Endodermal cell (in vitro differentiated cells): ENCODE results near the gene ATF7IP2. TPM values are rescaled to one million over a fixed set of nuclear protein-coding genes. Genes with fewer than 3 reads are reported as not detected.
A peak's percentile ranks its signal among the peaks of the same experiment; 100 is the strongest.

Experiments
- DNase-seq: peaks from one replicate; pipeline ENCODE4 v3.0.0-alpha.2; 2017
- H3K27ac ChIP-seq: 2 replicates; pipeline ENCODE4 v1.5.1; 2013; ENCODE audit warnings: mild to moderate bottlenecking, low read depth, low read length, moderate library complexity
- H3K27me3 ChIP-seq: 2 replicates; pipeline ENCODE4 v1.6.1; 2013; ENCODE audit warnings: mild to moderate bottlenecking, low read length, moderate library complexity; ENCODE audit not compliant: insufficient read depth, control insufficient read depth, poor library complexity, severe bottlenecking
- H3K36me3 ChIP-seq: 2 replicates; pipeline ENCODE4 v1.7.0; 2013; ENCODE audit warnings: mild to moderate bottlenecking, low read length, moderate library complexity; ENCODE audit not compliant: control insufficient read depth, insufficient read depth
- H3K4me1 ChIP-seq: one replicate; pipeline ENCODE4 v1.7.0; 2013; ENCODE audit warnings: low read length; ENCODE audit not compliant: control insufficient read depth, insufficient read depth
- H3K4me3 ChIP-seq: 2 replicates; pipeline ENCODE4 v1.5.1; 2013; ENCODE audit warnings: mild to moderate bottlenecking, low read length, moderate library complexity
- H3K9ac ChIP-seq: 2 replicates; pipeline ENCODE4 v1.6.1; 2013; ENCODE audit warnings: mild to moderate bottlenecking, low read length, moderate library complexity; ENCODE audit not compliant: poor library complexity, severe bottlenecking; ENCODE audit errors: extremely low read depth
- H3K9me3 ChIP-seq: 2 replicates; pipeline ENCODE4 v1.6.1; 2013; ENCODE audit warnings: mild to moderate bottlenecking, low read length, moderate library complexity; ENCODE audit not compliant: control insufficient read depth
- H3K27ac Mint-ChIP-seq: 2 replicates; pipeline ENCODE4 v1.8.0; 2020; ENCODE audit warnings: mixed read lengths
- H3K27me3 Mint-ChIP-seq: 2 replicates; pipeline ENCODE4 v1.8.0; 2021; ENCODE audit warnings: mild to moderate bottlenecking, mixed read lengths; ENCODE audit not compliant: insufficient read depth
- H3K36me3 Mint-ChIP-seq: 2 replicates; pipeline ENCODE4 v1.8.0; 2020; ENCODE audit warnings: low read depth, mixed read lengths
- H3K4me1 Mint-ChIP-seq: 2 replicates; pipeline ENCODE4 v1.8.0; 2020; ENCODE audit warnings: mixed read lengths
- H3K4me3 Mint-ChIP-seq: 2 replicates; pipeline ENCODE4 v1.8.0; 2020; ENCODE audit warnings: mild to moderate bottlenecking, moderate library complexity, mixed read lengths
- H3K9me3 Mint-ChIP-seq: 2 replicates; pipeline ENCODE4 v1.8.0; 2020; ENCODE audit warnings: mild to moderate bottlenecking, mixed read lengths
- WGBS, 2 experiments: methylation state at CpG; one replicate each; pipeline versions ENCODE4 v1.1.5 to v1.1.7; 2013; ENCODE audit warnings: missing lambda C conversion rate in 2 of 2, mixed read lengths in 1 of 2; ENCODE audit not compliant: insufficient coverage in 1 of 2, insufficient read length in 1 of 2; 5-methylcytosine and 5-hydroxymethylcytosine counted together
- total RNA-seq, 2 donors: library from RNA; stranded (reverse); fragmentation: NEBNext Ultra II Directional in 1 of 2; extraction: Animal tissue kit (Norgen Biotek cat#: 25700) in 1 of 2; gene quantifications; 2 replicates in 1 of 2; 3 replicates in 1 of 2; pipeline ENCODE4 v1.2.1, GENCODE V29; 2021
- TF ChIP-seq, protein P1 (sequence below): fragments of 200-600 bp; sonication (generic); conservative IDR thresholded peaks from 2 replicates; pipeline ENCODE4 v1.5.0; 2021; ENCODE audit warnings: antibody characterized with exemption, mild to moderate bottlenecking

The ATF7IP2 gene
- total RNA-seq, 2 donors from 2014 or later = 20.5 to 22.8 TPM

DNA sequence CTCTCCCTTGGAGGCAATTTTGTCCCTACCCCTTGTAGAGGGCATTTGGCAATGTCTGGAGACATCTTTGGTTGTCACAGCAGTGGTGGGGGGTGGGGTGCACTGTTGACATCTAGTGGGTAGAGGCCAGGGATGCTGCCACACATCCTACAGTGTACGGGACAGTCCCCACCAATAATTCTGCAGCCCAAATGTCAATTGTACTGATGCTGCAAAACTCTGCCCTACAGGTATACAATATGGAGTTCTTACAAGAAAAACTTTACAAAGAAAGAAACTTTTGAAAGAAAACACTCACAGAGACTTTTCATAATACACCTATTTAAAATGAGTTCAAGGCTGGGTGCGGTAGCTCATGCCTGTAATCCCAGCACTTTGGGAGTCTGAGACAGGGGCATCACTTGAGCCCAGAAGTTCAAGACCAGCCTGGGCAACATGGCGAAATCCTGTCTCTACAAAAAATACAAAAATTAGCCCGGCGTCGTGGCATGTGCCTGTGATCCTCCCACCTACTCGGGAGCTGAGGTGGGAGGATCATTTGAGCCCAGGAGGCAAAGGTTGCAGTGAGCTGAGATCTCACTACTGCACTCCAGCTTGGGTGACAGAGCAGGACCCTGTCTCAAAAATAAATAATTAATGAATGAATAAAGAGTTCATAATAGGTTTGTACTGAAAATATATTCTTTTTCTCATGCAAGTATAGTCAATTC lies 135.2 kb downstream of the ATF7IP2 start:
- WGBS, 2 experiments = 73 to 83% methylated on average over 6 to 7 of the region's 7 CpGs

DNA sequence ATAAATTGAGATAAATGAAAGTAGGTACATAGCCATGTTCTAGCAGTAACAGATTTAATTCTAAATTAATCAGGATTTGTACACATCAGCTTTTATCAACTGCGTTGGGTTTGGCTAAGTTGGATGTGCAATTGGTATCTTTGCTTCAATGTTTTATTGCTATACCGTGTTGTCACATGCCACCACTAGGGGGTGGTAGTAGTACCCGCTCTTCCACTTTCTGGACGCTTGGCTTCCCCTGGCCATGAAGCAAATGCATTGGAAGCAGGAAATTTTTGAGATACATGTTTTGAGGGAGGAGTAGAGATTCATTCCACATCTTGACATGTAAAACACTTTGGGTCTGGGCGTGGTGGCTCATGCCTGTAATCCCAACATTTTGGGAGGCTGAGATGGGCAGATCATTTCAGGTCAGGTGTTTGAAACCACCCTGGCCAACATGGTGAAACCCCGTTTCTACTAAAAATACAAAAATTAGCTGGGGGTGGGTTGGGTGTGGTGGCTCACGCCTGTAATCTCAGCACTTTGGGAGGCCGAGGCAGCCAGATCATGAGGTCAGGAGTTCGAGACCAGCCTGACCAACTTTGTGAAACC lies 135.9 kb downstream of the ATF7IP2 start:
- no peaks in the 10 kb centered on the region for H3K27me3 ChIP-seq
- no peak overlapping the region for H3K4me3 Mint-ChIP-seq
- H3K9me3 ChIP-seq = no peaks in the 10 kb centered on the region
- 37 to 43% methylated on average over 5 to 9 of the region's 9 CpGs for WGBS, 2 experiments
- peak; percentile 82 for DNase-seq
- H3K27ac ChIP-seq = no peak overlapping the region
- peaks cover 3% of the 10 kb centered on the region for H3K27me3 Mint-ChIP-seq
- H3K4me1 ChIP-seq = no peaks in the 10 kb centered on the region
- TF ChIP-seq, protein P1, sequence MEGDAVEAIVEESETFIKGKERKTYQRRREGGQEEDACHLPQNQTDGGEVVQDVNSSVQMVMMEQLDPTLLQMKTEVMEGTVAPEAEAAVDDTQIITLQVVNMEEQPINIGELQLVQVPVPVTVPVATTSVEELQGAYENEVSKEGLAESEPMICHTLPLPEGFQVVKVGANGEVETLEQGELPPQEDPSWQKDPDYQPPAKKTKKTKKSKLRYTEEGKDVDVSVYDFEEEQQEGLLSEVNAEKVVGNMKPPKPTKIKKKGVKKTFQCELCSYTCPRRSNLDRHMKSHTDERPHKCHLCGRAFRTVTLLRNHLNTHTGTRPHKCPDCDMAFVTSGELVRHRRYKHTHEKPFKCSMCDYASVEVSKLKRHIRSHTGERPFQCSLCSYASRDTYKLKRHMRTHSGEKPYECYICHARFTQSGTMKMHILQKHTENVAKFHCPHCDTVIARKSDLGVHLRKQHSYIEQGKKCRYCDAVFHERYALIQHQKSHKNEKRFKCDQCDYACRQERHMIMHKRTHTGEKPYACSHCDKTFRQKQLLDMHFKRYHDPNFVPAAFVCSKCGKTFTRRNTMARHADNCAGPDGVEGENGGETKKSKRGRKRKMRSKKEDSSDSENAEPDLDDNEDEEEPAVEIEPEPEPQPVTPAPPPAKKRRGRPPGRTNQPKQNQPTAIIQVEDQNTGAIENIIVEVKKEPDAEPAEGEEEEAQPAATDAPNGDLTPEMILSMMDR = peak; percentile 95
- H3K9me3 Mint-ChIP-seq = no peaks in the 10 kb centered on the region
- H3K36me3 Mint-ChIP-seq = no peaks in the 10 kb centered on the region
- peaks cover 2% of the 10 kb centered on the region for H3K4me1 Mint-ChIP-seq
- no peak overlapping the region for H3K4me3 ChIP-seq
- H3K9ac ChIP-seq = no peak overlapping the region
- H3K36me3 ChIP-seq = no peaks in the 10 kb centered on the region
- no peak overlapping the region for H3K27ac Mint-ChIP-seq

More for the DNA sequence above, 135.2 kb downstream of the ATF7IP2 start:
- no peak overlapping the region for H3K27ac Mint-ChIP-seq
- TF ChIP-seq, protein P1 = no peak
- no peak overlapping the region for H3K27ac ChIP-seq
- H3K9ac ChIP-seq = no peak overlapping the region
- no peak for DNase-seq
- H3K9me3 ChIP-seq = no peaks in the 10 kb centered on the region
- no peaks in the 10 kb centered on the region for H3K36me3 Mint-ChIP-seq
- no peak overlapping the region for H3K4me3 ChIP-seq
- peaks cover 2% of the 10 kb centered on the region for H3K4me1 Mint-ChIP-seq
- no peaks in the 10 kb centered on the region for H3K27me3 ChIP-seq
- no peaks in the 10 kb centered on the region for H3K36me3 ChIP-seq
- H3K4me3 Mint-ChIP-seq = no peak overlapping the region
- H3K4me1 ChIP-seq = no peaks in the 10 kb centered on the region
- H3K27me3 Mint-ChIP-seq = peaks cover 3% of the 10 kb centered on the region
- peaks cover 4% of the 10 kb centered on the region for H3K9me3 Mint-ChIP-seq

DNA sequence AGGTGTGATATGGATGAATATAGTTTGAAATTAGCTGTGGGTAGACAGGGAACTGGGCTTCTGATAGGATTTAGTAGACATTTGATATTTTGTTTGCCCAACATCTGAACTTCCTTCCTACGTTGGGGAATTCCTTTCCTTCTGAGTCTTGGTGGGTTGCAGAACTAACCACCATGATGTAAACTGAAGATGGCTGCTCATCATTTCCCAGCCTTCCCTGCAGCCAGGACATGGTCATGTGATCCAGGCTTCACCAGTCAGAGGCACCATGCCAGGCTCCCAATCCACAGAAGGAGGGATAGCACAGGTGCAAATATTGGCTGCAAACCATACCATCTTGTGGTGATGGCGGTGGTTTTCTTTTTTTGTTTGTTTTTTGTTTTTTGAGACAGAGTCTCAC lies 137.1 kb downstream of the ATF7IP2 start:
- Mint-ChIP-seq H3K36me3 (no peaks in the 10 kb centered on the region), H3K27ac (no peak overlapping the region), H3K27me3 (peaks cover 3% of the 10 kb centered on the region), H3K4me1 (peaks cover 2% of the 10 kb centered on the region), H3K9me3 (no peaks in the 10 kb centered on the region), H3K4me3 (no peak overlapping the region)
- H3K9me3 ChIP-seq = no peaks in the 10 kb centered on the region
- 91 to 100% methylated on average over 1 to 2 of the region's 2 CpGs for WGBS, 2 experiments
- TF ChIP-seq, protein P1 = no peak
- H3K27ac ChIP-seq = no peak overlapping the region
- DNase-seq = no peak
- no peak overlapping the region for H3K4me3 ChIP-seq
- H3K4me1 ChIP-seq = no peaks in the 10 kb centered on the region
- H3K36me3 ChIP-seq = no peaks in the 10 kb centered on the region
- H3K27me3 ChIP-seq = no peaks in the 10 kb centered on the region
- no peak overlapping the region for H3K9ac ChIP-seq
